ENCODE results near the gene MAPKAP1. TPM values are rescaled to one million over a fixed set of nuclear protein-coding genes. Genes with fewer than 3 reads are reported as not detected.
A peak's percentile ranks its signal among the peaks of the same experiment; 100 is the strongest.

Gene MAPKAP1
- total RNA-seq, 1 donor from 2014 or later = 62.9 TPM

DNA sequence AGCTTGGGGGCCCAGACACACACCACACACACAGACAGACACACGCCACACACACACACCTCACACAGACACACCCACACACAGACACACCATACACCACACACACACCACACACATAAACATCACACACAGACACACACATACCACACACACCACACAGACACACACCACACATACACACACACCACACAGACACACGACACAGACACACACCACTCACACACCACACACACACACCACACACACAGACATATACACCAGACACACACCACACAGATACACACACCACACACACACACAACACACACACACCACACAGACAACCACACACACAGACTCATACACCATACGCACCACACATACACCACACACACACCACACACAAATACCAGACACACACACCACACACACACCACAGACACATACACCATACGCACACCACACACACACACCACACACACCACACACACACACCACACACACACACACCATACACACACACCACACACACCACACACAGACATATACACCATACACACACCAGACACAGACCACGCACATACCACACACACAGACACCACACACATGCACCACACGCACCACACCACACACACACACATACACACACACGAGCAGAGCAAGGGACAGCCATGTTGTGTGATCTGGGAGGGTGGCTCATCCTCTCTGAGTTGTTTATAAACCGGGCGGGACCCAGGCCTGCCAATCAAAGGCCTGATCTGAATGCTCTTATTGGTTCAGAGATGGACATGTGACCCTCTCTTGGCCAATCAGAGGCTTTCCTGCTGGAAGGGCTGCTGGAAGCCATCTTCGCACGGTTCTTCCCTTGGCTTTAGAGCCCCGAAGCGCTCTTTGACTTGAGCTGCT is 297.1 kb downstream of the MAPKAP1 start:
- no peaks in the 10 kb centered on the region for H3K27me3 Mint-ChIP-seq (ENCODE audit: low read depth)
- DNase-seq (ENCODE audit: low spot score in 2 of 2, unreplicated experiment in 2 of 2) = no peak
- peaks cover 30% of the 10 kb centered on the region for H3K4me1 Mint-ChIP-seq
- H3K27ac Mint-ChIP-seq = peak overlapping the region; percentile 13
- H3K4me3 Mint-ChIP-seq = peak overlapping the region; percentile 9
- TF ChIP-seq, protein P1, sequence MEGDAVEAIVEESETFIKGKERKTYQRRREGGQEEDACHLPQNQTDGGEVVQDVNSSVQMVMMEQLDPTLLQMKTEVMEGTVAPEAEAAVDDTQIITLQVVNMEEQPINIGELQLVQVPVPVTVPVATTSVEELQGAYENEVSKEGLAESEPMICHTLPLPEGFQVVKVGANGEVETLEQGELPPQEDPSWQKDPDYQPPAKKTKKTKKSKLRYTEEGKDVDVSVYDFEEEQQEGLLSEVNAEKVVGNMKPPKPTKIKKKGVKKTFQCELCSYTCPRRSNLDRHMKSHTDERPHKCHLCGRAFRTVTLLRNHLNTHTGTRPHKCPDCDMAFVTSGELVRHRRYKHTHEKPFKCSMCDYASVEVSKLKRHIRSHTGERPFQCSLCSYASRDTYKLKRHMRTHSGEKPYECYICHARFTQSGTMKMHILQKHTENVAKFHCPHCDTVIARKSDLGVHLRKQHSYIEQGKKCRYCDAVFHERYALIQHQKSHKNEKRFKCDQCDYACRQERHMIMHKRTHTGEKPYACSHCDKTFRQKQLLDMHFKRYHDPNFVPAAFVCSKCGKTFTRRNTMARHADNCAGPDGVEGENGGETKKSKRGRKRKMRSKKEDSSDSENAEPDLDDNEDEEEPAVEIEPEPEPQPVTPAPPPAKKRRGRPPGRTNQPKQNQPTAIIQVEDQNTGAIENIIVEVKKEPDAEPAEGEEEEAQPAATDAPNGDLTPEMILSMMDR (IDR thresholded peaks at IDR 0.05; ENCODE audit: unreplicated experiment) = no peak
- H3K36me3 Mint-ChIP-seq = no peaks in the 10 kb centered on the region
- no peaks in the 10 kb centered on the region for H3K9me3 Mint-ChIP-seq

DNA sequence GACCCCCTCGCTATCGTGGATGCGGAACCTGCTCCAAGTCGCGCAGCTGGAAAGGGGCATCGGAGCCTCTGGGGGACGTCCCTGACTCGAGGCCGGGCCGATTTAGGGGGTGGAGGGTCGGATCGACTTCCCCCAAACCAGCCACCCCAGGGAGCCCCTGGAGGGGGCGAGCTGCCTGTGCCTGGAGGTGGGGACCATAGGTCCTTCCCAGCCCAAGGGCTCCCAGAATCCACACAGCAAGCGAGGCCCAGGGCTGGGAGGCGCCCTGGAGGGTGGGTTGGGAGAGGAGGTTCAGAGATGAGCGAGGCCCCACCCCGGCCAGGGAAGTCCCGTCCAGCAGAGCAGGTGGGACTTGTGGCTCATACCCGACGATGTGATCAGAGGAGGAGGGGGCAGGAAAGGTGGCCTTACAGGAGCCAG is 297.8 kb downstream of the MAPKAP1 start:
- Mint-ChIP-seq H3K9me3 (no peaks in the 10 kb centered on the region), H3K27ac (no peak overlapping the region), H3K27me3 (ENCODE audit: low read depth) (no peaks in the 10 kb centered on the region), H3K36me3 (no peaks in the 10 kb centered on the region), H3K4me3 (peak overlapping the region; percentile 61), H3K4me1 (peaks cover 30% of the 10 kb centered on the region)
- TF ChIP-seq, protein P1 (IDR thresholded peaks at IDR 0.05; ENCODE audit: unreplicated experiment) = no peak
- no peak for DNase-seq (ENCODE audit: low spot score in 2 of 2, unreplicated experiment in 2 of 2)

DNA sequence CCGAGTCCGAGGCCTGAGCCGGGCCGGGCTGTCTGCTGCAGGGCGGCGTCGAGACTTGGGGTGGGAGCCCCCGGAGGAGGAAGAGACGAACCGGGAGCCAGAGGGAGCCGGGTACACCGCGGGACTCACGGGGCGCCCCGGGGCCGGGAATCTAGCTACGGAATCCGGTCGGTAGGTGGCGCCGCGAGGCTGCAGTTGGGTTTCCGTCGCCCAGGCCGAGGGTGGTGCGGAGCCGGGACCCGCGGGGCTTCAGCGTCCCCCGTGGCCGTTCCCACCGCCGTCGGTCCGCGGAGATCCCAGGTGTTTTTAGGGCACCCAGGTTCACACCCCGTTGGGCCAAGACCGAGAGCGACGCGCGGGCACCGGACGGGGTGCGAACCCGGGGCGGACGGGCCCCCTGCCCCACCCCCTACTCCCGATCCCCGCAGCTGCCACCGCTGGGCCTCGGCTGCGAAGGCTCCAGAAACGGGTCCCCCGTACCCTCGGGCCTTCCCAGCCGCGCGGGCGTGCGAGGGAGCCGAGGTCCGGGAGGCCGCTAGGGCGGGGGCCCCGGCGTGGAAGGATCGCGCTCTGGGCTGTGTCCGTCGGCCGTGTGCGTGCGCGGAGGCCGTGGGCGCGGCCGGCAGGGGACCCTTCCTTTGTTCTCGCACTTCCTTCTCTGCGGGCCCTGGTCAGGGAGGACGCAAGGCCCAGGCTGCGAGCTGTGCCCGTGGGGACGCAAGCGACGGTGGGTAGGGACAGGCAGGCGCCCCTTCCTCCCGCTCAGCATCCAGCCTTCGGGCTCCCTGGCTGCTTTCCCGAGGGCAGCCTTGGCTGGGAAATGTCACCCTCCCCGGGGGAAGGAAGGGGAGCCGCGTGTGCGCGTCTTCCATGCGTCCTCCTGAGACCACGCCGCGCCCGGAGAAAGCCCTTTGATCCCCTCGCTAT is 298.8 kb downstream of the MAPKAP1 start:
- DNase-seq (ENCODE audit: low spot score in 2 of 2, unreplicated experiment in 2 of 2) = peak; percentile 80 to 95
- H3K27ac Mint-ChIP-seq = peak overlapping the region; percentile 79
- TF ChIP-seq, protein P1 (IDR thresholded peaks at IDR 0.05; ENCODE audit: unreplicated experiment) = peak; percentile 92
- H3K27me3 Mint-ChIP-seq (ENCODE audit: low read depth) = no peaks in the 10 kb centered on the region
- H3K4me3 Mint-ChIP-seq = peak overlapping the region; percentile 61
- no peaks in the 10 kb centered on the region for H3K9me3 Mint-ChIP-seq
- no peaks in the 10 kb centered on the region for H3K36me3 Mint-ChIP-seq
- H3K4me1 Mint-ChIP-seq = peaks cover 30% of the 10 kb centered on the region

DNA sequence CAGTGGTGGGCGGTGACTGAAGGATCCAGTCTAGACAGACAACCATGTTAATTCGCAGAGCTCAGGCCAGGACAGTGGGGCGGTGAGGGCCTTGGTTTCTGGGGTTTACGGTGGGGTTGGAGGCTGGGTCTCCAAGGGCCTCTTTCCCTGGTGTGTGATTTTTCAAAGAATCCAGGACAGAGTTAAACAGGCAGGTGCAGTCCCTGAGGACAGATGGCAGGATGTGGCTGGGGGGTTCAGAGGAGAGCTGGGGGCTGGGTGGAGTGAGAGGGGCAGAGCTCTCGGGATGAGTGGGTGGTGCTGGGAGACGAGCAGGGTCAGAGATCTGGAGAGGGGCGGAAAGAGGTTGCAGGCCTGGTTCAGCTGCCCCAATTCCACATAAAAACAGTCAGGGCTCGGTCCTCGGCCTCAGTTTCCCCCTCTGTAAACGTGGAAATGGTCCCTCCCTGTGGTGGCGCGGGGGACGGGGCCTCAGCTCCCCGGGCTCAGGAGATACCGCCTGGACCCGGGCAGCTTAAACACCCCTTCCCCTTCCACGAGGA is 299.5 kb downstream of the MAPKAP1 start:
- no peak for DNase-seq (ENCODE audit: low spot score in 2 of 2, unreplicated experiment in 2 of 2)
- Mint-ChIP-seq H3K4me1 (peaks cover 28% of the 10 kb centered on the region), H3K27ac (peak overlapping the region; percentile 48), H3K9me3 (no peaks in the 10 kb centered on the region), H3K36me3 (no peaks in the 10 kb centered on the region), H3K4me3 (peak overlapping the region; percentile 61), H3K27me3 (ENCODE audit: low read depth) (no peaks in the 10 kb centered on the region)
- TF ChIP-seq, protein P1 (IDR thresholded peaks at IDR 0.05; ENCODE audit: unreplicated experiment) = no peak

DNA sequence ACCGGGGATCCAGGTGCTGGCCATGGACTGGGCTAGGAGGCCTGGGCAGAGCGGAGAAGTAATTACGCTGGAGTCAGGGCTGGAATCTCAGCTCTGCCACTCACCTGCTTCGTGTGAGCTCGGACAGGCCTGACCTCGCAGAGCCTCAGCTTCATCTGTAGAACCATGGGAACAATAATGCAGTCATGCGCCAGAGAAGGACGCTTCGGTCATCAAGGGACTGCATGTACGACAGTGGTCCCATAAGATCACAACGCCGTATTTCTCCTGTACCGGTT is 300.3 kb downstream of the MAPKAP1 start:
- no peaks in the 10 kb centered on the region for H3K36me3 Mint-ChIP-seq
- no peaks in the 10 kb centered on the region for H3K9me3 Mint-ChIP-seq
- DNase-seq (ENCODE audit: low spot score in 2 of 2, unreplicated experiment in 2 of 2) = no peak
- TF ChIP-seq, protein P1 (IDR thresholded peaks at IDR 0.05; ENCODE audit: unreplicated experiment) = no peak
- no peaks in the 10 kb centered on the region for H3K27me3 Mint-ChIP-seq (ENCODE audit: low read depth)
- peak overlapping the region; percentile 48 for H3K27ac Mint-ChIP-seq
- peaks cover 23% of the 10 kb centered on the region for H3K4me1 Mint-ChIP-seq
- peak overlapping the region; percentile 61 for H3K4me3 Mint-ChIP-seq
